AG09309 (cell line): Measurements from ENCODE around the gene APOL2.
"Not testable (repeated sequence)": the region's sequence is repeated elsewhere in the genome, so short reads cannot be mapped to it uniquely, and the experiment has no call there.

ENCODE experiments used
- DNase-seq: peaks from one replicate; pipeline ENCODE4 v3.0.0-alpha.2; 2010; ENCODE audit warnings: low read depth
- H3K4me3 ChIP-seq: 2 replicates; pipeline ENCODE4 v1.5.1; 2011; ENCODE audit warnings: mild to moderate bottlenecking, low read depth, low read length, moderate library complexity; ENCODE audit not compliant: control insufficient read depth
- CTCF ChIP-seq: IDR thresholded peaks from 2 replicates; pipeline ENCODE4 v1.5.1; 2011; ENCODE audit warnings: mild to moderate bottlenecking, low read depth, low read length, inconsistent platforms; ENCODE audit not compliant: insufficient read depth, control insufficient read depth; ENCODE audit errors: missing control alignments

The APOL2 gene

GRCh38 chr22:36204001-36204631, 35.2 kb downstream of the APOL2 start:
- no peak overlapping the region for H3K4me3 ChIP-seq
- DNase-seq, result no peak
- TF ChIP-seq CTCF, result no peak

- DNase-seq, H3K4me3 ChIP-seq: not testable (repeated sequence)
These were observed 35.9 kb downstream of the APOL2 start for GRCh38 chr22:36203441-36203840.

GRCh38 chr22:36202906-36203305, 36.4 kb downstream of the APOL2 start:
- H3K4me3 ChIP-seq, DNase-seq: not testable (repeated sequence)

- H3K4me3 ChIP-seq, result no peak within 1 kb of the TSS
- no peak for DNase-seq
- TF ChIP-seq CTCF, result no peak
These were observed 37.6 kb downstream of the APOL2 start, which contains the start of gene APOL4 for GRCh38 chr22:36201630-36202319. TSS of gene APOL4 (minus strand) at chr22:36201809. CDS start at chr22:36201734, 75 bp downstream.

- H3K4me3 ChIP-seq, DNase-seq: not testable (repeated sequence)
These were observed 38.3 kb downstream of the APOL2 start for GRCh38 chr22:36201025-36201424.

- no peak overlapping the region for H3K4me3 ChIP-seq
- DNase-seq, result no peak
- TF ChIP-seq CTCF, result peak; percentile 9
These were observed 40.3 kb downstream of the APOL2 start for GRCh38 chr22:36199001-36199551.

GRCh38 chr22:36198536-36198935, 40.8 kb downstream of the APOL2 start:
- no peak for DNase-seq
- H3K4me3 ChIP-seq, result no peak overlapping the region
- no peak for TF ChIP-seq CTCF

- TF ChIP-seq CTCF, result no peak
- H3K4me3 ChIP-seq, result no peak overlapping the region
- DNase-seq, result no peak
These were observed 41.7 kb downstream of the APOL2 start for GRCh38 chr22:36197514-36198146.
